ENCODE data around the gene ST6GALNAC6.

The ST6GALNAC6 gene

GRCh38 chr9:127916720-127917581 lies 17.5 kb upstream of the ST6GALNAC6 start, which contains the start of gene ST6GALNAC4:
Gene ST6GALNAC4 (minus strand): TSS chr9:127917041. CDS start chr9:127916419, 622 bp downstream.
- DNase-seq (ENCODE audit: low read depth in 2 of 2): peak; percentile 92 to 98

- DNase-seq (ENCODE audit: low read depth in 2 of 2): no peak
Measured at GRCh38 chr9:127915801-127916719, 16.7 kb upstream of the ST6GALNAC6 start.

- no peak for DNase-seq (ENCODE audit: low read depth in 2 of 2)
Measured at GRCh38 chr9:127915325-127915752, 15.9 kb upstream of the ST6GALNAC6 start.

- DNase-seq (ENCODE audit: low read depth in 2 of 2): no peak
Measured at GRCh38 chr9:127913682-127914081, 14.3 kb upstream of the ST6GALNAC6 start.

GRCh38 chr9:127912882-127913281 lies 13.5 kb upstream of the ST6GALNAC6 start:
- DNase-seq (ENCODE audit: low read depth in 2 of 2): no peak

GRCh38 chr9:127912296-127912695 lies 12.9 kb upstream of the ST6GALNAC6 start:
- no peak for DNase-seq (ENCODE audit: low read depth in 2 of 2)

GRCh38 chr9:127910613-127911205 lies 11.3 kb upstream of the ST6GALNAC6 start:
- DNase-seq (ENCODE audit: low read depth in 2 of 2): no peak

GRCh38 chr9:127909839-127910273 lies 10.5 kb upstream of the ST6GALNAC6 start:
- DNase-seq (ENCODE audit: low read depth in 2 of 2): no peak

- no peak for DNase-seq (ENCODE audit: low read depth in 2 of 2)
Measured at GRCh38 chr9:127908660-127908926, 9.2 kb upstream of the ST6GALNAC6 start.

- DNase-seq (ENCODE audit: low read depth in 2 of 2): no peak
Measured at GRCh38 chr9:127907867-127908659, 8.7 kb upstream of the ST6GALNAC6 start.

- DNase-seq (ENCODE audit: low read depth in 2 of 2): no peak
Measured at GRCh38 chr9:127905788-127906191, 6.4 kb upstream of the ST6GALNAC6 start.

GRCh38 chr9:127905004-127905728 lies 5.8 kb upstream of the ST6GALNAC6 start:
- DNase-seq (ENCODE audit: low read depth in 2 of 2): no peak

GRCh38 chr9:127904561-127905003 lies 5.2 kb upstream of the ST6GALNAC6 start:
- DNase-seq (ENCODE audit: low read depth in 2 of 2): no peak

GRCh38 chr9:127903557-127904475 lies 4.4 kb upstream of the ST6GALNAC6 start:
- peak; percentile 62 to 88 for DNase-seq (ENCODE audit: low read depth in 2 of 2)

- no peak for DNase-seq (ENCODE audit: low read depth in 2 of 2)
Measured at GRCh38 chr9:127898433-127899127, 823 bp downstream of the ST6GALNAC6 start.

GRCh38 chr9:127897193-127897692 lies 2.2 kb downstream of the ST6GALNAC6 start:
- DNase-seq (ENCODE audit: low read depth in 2 of 2): no peak

- no peak for DNase-seq (ENCODE audit: low read depth in 2 of 2)
Measured at GRCh38 chr9:127896395-127897192, 2.8 kb downstream of the ST6GALNAC6 start.

- no peak for DNase-seq (ENCODE audit: low read depth in 2 of 2)
Measured at GRCh38 chr9:127895811-127896210, 3.6 kb downstream of the ST6GALNAC6 start.
